ENCODE results near the gene TINAGL1. TPM values are rescaled to one million over a fixed set of nuclear protein-coding genes. Genes with fewer than 3 reads are reported as not detected.

The TINAGL1 gene
- total and polyA plus RNA-seq, 4 donors: 64.1 to 90.9 (median 84.2) TPM

DNA sequence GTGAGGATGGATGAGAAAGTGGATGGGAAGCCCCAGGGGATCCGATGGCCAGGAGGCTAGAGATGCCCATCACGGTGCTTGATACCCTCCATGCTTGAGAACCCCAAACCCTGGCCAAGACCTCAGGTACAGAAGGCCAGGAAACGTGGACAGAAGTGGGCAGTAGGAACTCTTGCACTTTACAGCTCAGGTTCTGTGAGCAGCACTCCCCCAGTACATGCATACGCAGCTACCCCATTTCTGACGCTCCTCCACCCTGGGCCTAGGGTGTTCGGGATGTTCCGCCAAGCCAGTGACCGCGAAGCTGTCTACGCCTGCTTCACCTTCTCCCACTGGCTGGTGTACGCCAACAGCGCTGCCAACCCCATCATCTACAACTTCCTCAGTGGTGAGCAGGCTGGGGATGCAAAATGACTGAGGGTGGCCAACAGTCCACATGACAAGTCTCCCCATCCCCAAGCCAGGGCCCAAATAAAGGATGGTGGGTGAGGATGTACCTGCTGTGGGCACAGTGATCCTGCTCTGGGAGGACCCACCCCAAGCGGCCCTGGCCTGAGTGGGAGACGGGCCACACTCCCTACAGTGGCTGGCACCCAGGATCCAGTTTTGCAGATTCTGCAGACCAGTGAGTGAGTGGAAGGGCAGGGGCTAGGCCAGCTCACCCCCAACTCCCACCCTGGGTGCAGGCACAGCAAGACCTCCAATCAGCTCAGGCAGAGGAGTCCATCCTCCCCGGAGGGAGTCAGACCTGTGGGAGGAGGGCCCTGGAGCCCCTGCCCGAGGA lies 48.6 kb downstream of the TINAGL1 start:
- no peak for DNase-seq
- peaks cover 0 to 24% (median 0%) of the 10 kb centered on the region in 5 donors for H3K4me1 ChIP-seq (ENCODE audit: control insufficient read depth in 5 of 5, insufficient read depth in 5 of 5, low read length in 5 of 5)
- no peak for ATAC-seq (ENCODE audit: insufficient read depth, low FRiP score)

DNA sequence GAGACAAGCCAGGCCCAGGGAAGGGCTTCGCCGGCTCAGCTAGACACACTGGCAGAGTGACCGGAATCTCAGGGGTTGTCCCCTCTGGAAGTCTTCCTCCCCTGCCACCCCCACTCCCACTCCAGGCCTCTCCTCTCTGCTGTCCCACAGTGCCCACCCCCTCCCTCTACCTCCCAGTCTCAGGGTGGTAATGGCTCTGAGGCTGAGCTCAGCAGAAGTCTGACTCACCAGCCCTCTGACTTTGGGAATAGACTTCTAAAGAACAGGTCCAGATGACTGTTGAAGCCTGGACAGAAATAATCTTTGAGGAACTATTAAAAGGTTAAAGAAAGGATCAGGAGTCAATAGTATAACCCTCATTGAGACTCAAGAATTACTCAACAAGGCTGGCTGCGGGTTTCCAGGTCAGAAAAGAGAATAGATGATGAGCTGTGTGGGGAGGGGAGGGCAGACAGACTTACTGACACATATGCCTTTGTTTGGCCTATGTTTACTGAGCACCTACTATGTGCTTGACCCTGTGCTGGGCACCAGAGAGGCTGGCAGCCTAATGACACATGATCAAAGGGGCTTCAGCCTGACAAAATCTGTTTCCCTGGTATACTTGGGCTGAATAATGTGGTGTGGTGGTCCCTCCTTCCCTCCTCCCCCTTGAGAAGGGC lies 49.4 kb downstream of the TINAGL1 start:
- peak overlapping the region; percentile 80 to 81 for H3K27ac ChIP-seq (ENCODE audit: low read depth in 1 of 2, low read length in 1 of 2)
- no peak for DNase-seq
- TF ChIP-seq, protein P1, sequence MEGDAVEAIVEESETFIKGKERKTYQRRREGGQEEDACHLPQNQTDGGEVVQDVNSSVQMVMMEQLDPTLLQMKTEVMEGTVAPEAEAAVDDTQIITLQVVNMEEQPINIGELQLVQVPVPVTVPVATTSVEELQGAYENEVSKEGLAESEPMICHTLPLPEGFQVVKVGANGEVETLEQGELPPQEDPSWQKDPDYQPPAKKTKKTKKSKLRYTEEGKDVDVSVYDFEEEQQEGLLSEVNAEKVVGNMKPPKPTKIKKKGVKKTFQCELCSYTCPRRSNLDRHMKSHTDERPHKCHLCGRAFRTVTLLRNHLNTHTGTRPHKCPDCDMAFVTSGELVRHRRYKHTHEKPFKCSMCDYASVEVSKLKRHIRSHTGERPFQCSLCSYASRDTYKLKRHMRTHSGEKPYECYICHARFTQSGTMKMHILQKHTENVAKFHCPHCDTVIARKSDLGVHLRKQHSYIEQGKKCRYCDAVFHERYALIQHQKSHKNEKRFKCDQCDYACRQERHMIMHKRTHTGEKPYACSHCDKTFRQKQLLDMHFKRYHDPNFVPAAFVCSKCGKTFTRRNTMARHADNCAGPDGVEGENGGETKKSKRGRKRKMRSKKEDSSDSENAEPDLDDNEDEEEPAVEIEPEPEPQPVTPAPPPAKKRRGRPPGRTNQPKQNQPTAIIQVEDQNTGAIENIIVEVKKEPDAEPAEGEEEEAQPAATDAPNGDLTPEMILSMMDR (IDR thresholded peaks at IDR 0.05; ENCODE audit: control extremely low read depth, extremely low read depth): no peak
- peaks cover 0 to 24% (median 0%) of the 10 kb centered on the region in 5 donors for H3K4me1 ChIP-seq (ENCODE audit: control insufficient read depth in 5 of 5, insufficient read depth in 5 of 5, low read length in 5 of 5)
- no peak overlapping the region for H3K4me3 ChIP-seq
- ATAC-seq (ENCODE audit: insufficient read depth, low FRiP score): no peak
- H3K9ac ChIP-seq (ENCODE audit: insufficient read depth in 1 of 2, low read length in 2 of 2): no peak overlapping the region
- 84 to 92% methylated on average over 4 of the region's 4 CpGs for WGBS, 2 donors
- H3K9me3 ChIP-seq (ENCODE audit: control insufficient read depth in 4 of 4, insufficient read depth in 3 of 4, low read length in 3 of 4): no peaks in the 10 kb centered on the region
- H3K27me3 ChIP-seq (ENCODE audit: control insufficient read depth in 3 of 3, insufficient read depth in 3 of 3, low read length in 2 of 3): no peaks in the 10 kb centered on the region
- peaks cover 9 to 23% (median 10%) of the 10 kb centered on the region in 4 donors for H3K36me3 ChIP-seq (ENCODE audit: control insufficient read depth in 4 of 4, insufficient read depth in 4 of 4, low read length in 4 of 4)

More for the DNA sequence above, 48.6 kb downstream of the TINAGL1 start:
- H3K4me3 ChIP-seq: no peak overlapping the region
- WGBS, 2 donors: 93% methylated on average over 16 of the region's 16 CpGs
- TF ChIP-seq, protein P1 (IDR thresholded peaks at IDR 0.05; ENCODE audit: control extremely low read depth, extremely low read depth): no peak
- peak overlapping the region in 1 of 2 donors; percentile 0 for H3K27ac ChIP-seq (ENCODE audit: low read depth in 1 of 2, low read length in 1 of 2)
- H3K27me3 ChIP-seq (ENCODE audit: control insufficient read depth in 3 of 3, insufficient read depth in 3 of 3, low read length in 2 of 3): no peaks in the 10 kb centered on the region
- H3K9me3 ChIP-seq (ENCODE audit: control insufficient read depth in 4 of 4, insufficient read depth in 3 of 4, low read length in 3 of 4): no peaks in the 10 kb centered on the region
- no peak overlapping the region for H3K9ac ChIP-seq (ENCODE audit: insufficient read depth in 1 of 2, low read length in 2 of 2)
- H3K36me3 ChIP-seq (ENCODE audit: control insufficient read depth in 4 of 4, insufficient read depth in 4 of 4, low read length in 4 of 4): peaks cover 3 to 16% (median 5%) of the 10 kb centered on the region in 4 donors

DNA sequence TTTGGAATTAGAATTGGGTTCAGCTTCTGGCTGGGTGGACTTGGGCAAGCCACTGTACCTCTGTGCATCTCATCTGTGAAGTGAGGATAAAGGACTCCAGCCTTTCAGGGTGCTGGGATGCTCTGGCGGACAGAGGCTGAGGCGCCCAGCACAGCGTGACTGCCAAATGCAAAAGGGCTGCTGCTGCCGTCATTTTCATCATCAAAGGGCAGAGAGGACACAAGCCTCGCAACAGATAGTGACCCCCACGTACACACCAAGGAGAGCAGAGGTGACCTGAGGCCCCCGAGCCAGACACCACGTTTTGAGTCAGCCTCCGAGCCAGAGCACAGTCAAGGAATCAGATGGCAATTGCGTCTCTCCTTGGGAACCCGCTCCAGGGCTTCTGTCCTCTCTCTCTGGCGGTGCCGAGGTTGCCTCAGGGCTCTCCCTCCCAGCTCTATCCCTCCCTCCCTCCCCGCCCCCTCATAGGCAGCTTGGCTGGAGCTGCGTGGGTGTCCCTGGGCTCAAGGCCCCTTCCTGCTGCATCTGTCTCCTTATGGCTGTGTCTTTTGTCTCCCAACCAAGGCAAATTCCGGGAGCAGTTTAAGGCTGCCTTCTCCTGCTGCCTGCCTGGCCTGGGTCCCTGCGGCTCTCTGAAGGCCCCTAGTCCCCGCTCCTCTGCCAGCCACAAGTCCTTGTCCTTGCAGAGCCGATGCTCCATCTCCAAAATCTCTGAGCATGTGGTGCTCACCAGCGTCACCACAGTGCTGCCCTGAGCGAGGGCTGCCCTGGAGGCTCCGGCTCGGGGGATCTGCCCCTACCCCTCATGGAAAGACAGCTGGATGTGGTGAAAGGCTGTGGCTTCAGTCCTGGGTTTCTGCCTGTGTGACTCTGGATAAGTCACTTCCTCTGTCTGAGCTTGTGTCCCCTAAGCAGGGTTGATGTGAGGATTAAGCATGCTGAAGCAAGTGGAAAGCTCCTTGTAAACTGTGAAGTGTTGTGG lies 50.2 kb downstream of the TINAGL1 start:
- peak overlapping the region; percentile 80 to 81 for H3K27ac ChIP-seq (ENCODE audit: low read depth in 1 of 2, low read length in 1 of 2)
- no peaks in the 10 kb centered on the region for H3K27me3 ChIP-seq (ENCODE audit: control insufficient read depth in 3 of 3, insufficient read depth in 3 of 3, low read length in 2 of 3)
- TF ChIP-seq, protein P1 (IDR thresholded peaks at IDR 0.05; ENCODE audit: control extremely low read depth, extremely low read depth): no peak
- no peak for ATAC-seq (ENCODE audit: insufficient read depth, low FRiP score)
- DNase-seq: no peak
- H3K9ac ChIP-seq (ENCODE audit: insufficient read depth in 1 of 2, low read length in 2 of 2): no peak overlapping the region
- 79 to 83% methylated on average over 23 of the region's 23 CpGs for WGBS, 2 donors
- peaks cover 0 to 22% (median 0%) of the 10 kb centered on the region in 5 donors for H3K4me1 ChIP-seq (ENCODE audit: control insufficient read depth in 5 of 5, insufficient read depth in 5 of 5, low read length in 5 of 5)
- H3K36me3 ChIP-seq (ENCODE audit: control insufficient read depth in 4 of 4, insufficient read depth in 4 of 4, low read length in 4 of 4): peaks cover 9 to 27% (median 16%) of the 10 kb centered on the region in 4 donors
- no peaks in the 10 kb centered on the region for H3K9me3 ChIP-seq (ENCODE audit: control insufficient read depth in 4 of 4, insufficient read depth in 3 of 4, low read length in 3 of 4)
- no peak overlapping the region for H3K4me3 ChIP-seq

All from lung (tissue), 12 donors.